OCI-M2 (cell line): ENCODE measurements around the gene NRM.
A peak's percentile ranks its signal among the peaks of the same experiment; 100 is the strongest.

ENCODE experiments used
- DNase-seq: peaks from one replicate; lab custom pipeline; 2025; ENCODE audit not compliant: unreplicated experiment; lab: John Stamatoyannopoulos, UW

NRM gene

GRCh38 chr6:30689022-30689865, 1.5 kb downstream of the NRM start:
- no peak for DNase-seq

GRCh38 chr6:30688569-30688968, 2.2 kb downstream of the NRM start:
- DNase-seq: no peak

- DNase-seq: no peak
These were observed 2.9 kb downstream of the NRM start for GRCh38 chr6:30687659-30688431.

GRCh38 chr6:30686908-30687658, 3.7 kb downstream of the NRM start:
- DNase-seq: peak; percentile 85

GRCh38 chr6:30686009-30686907, 4.5 kb downstream of the NRM start, which contains the start of gene PPP1R18:
PPP1R18 (minus strand) TSS chr6:30686645; CDS start chr6:30686018, 627 bp downstream.
- no peak for DNase-seq

GRCh38 chr6:30685157-30686008, 5.4 kb downstream of the NRM start:
- DNase-seq: no peak

- no peak for DNase-seq
These were observed 6.2 kb downstream of the NRM start for GRCh38 chr6:30684386-30685156.

GRCh38 chr6:30683980-30684338, 6.8 kb downstream of the NRM start:
- DNase-seq: no peak

- no peak for DNase-seq
These were observed 7.4 kb downstream of the NRM start for GRCh38 chr6:30683183-30683979.

- DNase-seq: peak; percentile 73
These were observed 8.4 kb downstream of the NRM start for GRCh38 chr6:30682143-30683117.

GRCh38 chr6:30681766-30682142, 9.0 kb downstream of the NRM start:
- DNase-seq: no peak

GRCh38 chr6:30679765-30680535, 10.8 kb downstream of the NRM start:
- no peak for DNase-seq

- no peak for DNase-seq
These were observed 11.6 kb downstream of the NRM start for GRCh38 chr6:30678964-30679726.

- no peak for DNase-seq
These were observed 14.0 kb downstream of the NRM start for GRCh38 chr6:30676660-30677285.
